SK-N-SH (cell line): Measurements from ENCODE around the gene ARFIP1.

Experiments used
- CTCF ChIP-seq: fragments of 200-600 bp; sonication (generic); IDR thresholded peaks from 2 replicates; pipeline ENCODE4 v1.6.1; 2017; ENCODE audit warnings: antibody characterized with exemption, mild to moderate bottlenecking, moderate library complexity
- EP300 ChIP-seq, 2 experiments: IDR thresholded peaks; 2 replicates each; pipeline versions ENCODE4 v1.4.0 to v1.6.1; 2012; ENCODE audit warnings: borderline replicate concordance in 1 of 2, low read depth in 1 of 2, low read length in 1 of 2
- MAX ChIP-seq: IDR thresholded peaks from 2 replicates; pipeline ENCODE4 v1.4.0; 2012; ENCODE audit warnings: low read depth
- MXI1 ChIP-seq: IDR thresholded peaks from 2 replicates; pipeline ENCODE4 v1.6.1; 2012; ENCODE audit warnings: mild to moderate bottlenecking, low read depth, low read length, improper control_type of control experiment
- POLR2AphosphoS5 ChIP-seq: IDR thresholded peaks from 2 replicates; pipeline ENCODE4 v1.6.1; 2012; ENCODE audit warnings: low read depth, low read length
- RAD21 ChIP-seq: IDR thresholded peaks from 2 replicates; pipeline ENCODE4 v1.6.1; 2012; ENCODE audit warnings: mild to moderate bottlenecking, low read length
- REST ChIP-seq: IDR thresholded peaks from 2 replicates; pipeline ENCODE4 v1.6.1; 2012; ENCODE audit warnings: mild to moderate bottlenecking, low read depth, low read length, moderate library complexity
- RXRA ChIP-seq: IDR thresholded peaks from 2 replicates; pipeline ENCODE4 v1.4.0; 2012; ENCODE audit warnings: low read depth, mild to moderate bottlenecking, borderline replicate concordance
- SIN3A ChIP-seq: IDR thresholded peaks from 2 replicates; pipeline ENCODE4 v1.6.1; 2012; ENCODE audit warnings: low read depth, mild to moderate bottlenecking, low read length, moderate library complexity, borderline replicate concordance
- TCF12 ChIP-seq: IDR thresholded peaks from 2 replicates; pipeline ENCODE4 v1.4.0; 2012
- USF1 ChIP-seq: IDR thresholded peaks from 2 replicates; pipeline ENCODE4 v1.4.0; 2012; ENCODE audit warnings: low read depth, borderline replicate concordance
- USF2 ChIP-seq: fragments of 150-350 bp; IDR thresholded peaks from 2 replicates; pipeline ENCODE4 v1.6.1; 2017; ENCODE audit warnings: antibody characterized with exemption, low read length, low read depth, borderline replicate concordance
- ZBTB33 ChIP-seq: IDR thresholded peaks from 2 replicates; pipeline ENCODE4 v1.4.0; 2012; ENCODE audit warnings: low read depth, borderline replicate concordance

GRCh38 chr4:152805818-152806217 lies 26.1 kb downstream of the ARFIP1 start:
- TF ChIP-seq CTCF (no peak), USF2 (no peak), USF1 (no peak), RAD21 (no peak), POLR2AphosphoS5 (no peak), REST (no peak), RXRA (no peak), EP300 (IDR thresholded peaks at IDR 0.05; ENCODE audit: borderline replicate concordance in 1 of 2, low read depth in 1 of 2, low read length in 1 of 2) (no peak), MAX (no peak), ZBTB33 (no peak), MXI1 (no peak), SIN3A (no peak), TCF12 (no peak)
